NCI-H1694 treated with DMSO at 0.1 percent for 48 hours (cell line): ENCODE measurements around the gene KTN1.

Source experiments
- DNase-seq: peaks from one replicate; lab custom pipeline; 2025; lab: John Stamatoyannopoulos, UW

Gene KTN1

DNA sequence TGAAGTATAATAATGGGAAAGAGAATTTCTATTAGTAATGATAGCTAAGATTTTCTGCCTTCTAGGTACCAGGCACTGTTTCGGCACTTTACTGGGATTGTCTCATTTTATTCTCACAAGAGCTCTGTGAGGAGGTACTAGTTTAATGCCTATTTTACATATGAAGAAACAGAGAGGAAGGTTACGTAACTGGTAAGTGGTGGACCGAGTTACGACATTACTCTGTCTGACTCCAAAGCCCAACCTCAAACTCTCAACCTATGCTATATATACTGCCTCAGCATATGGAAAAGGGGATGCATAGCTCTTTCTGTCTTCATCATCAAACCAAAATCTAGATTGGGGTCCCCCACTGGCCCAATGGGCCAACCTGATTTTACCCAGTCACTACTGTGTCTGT, 133.5 kb downstream of the KTN1 start:
- no peak for DNase-seq

DNA sequence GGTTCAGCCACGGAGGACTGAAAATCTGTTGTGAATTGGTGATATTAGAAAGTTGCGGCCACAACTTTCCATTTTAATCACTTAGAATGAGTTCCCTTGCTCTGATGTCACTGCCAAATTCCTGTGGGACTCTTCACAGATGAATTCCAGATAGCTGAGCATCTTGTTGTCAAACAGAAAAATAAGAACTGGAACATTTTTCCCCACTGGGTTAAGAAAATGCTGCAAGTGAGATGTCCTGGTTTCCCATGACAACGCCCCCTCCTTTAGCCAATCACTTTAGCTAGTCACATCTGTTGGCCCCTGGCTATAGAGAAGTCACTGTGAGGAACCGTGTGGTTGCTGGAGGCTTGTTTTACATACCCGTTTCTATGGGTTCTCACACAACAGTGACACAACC, 135.9 kb downstream of the KTN1 start:
- no peak for DNase-seq

DNA sequence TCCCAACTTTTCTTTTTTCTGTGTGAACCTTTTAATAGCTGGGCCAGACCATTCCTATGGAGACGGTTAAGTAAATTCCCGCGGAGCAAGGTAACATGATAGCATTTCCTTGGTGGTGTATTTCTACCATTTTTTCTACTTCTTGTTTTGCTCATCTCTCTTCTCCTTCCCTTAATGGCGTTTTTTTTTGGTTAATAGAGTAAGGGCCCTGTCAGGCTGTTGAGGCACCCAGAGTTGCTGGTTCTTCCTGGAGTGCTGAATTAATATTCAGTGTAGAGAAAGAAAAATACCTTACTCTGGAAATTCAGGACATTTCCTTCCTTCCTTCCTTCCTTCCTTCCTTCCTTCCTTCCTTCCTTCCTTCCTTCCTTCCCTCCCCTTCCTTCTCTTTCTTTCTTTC, 137.6 kb downstream of the KTN1 start:
- DNase-seq: no peak

DNA sequence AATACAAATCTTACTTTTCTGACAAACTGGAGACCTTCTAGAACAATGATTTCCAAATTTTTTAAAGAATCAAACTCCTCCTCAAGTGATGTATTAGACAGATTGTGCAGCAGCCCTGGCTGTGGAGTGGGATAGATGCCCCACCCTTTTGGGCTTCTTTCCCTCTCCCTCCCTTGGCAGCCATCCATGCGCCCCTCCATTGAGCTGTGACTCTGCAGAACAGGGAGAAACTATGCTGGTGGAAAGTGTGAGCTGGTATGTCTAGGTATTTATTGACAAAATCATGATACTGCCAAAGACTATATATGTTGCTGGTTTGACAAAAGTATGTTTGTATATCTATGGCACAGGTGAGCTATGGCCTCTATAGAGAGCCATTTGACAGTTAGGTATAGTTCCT, 138.5 kb downstream of the KTN1 start:
- DNase-seq: no peak

DNA sequence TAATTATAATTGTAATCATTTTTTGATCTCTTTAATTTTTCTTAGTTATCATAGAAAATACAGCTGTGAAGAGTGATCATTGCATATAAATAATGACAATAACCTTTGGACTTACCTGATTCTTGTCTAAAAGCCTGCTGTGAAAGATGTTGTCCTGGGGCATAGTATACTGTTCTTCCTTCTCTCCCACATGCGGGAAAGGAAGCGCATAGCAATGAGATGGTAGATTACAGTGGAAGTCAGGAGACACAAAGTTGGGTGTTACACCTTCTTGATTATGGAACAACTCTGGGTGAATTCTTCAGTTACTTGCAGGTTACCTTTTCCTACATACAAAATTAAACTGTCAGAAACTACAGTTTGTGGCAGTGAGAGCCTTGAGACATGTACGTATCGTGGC, 140.8 kb downstream of the KTN1 start:
- no peak for DNase-seq

DNA sequence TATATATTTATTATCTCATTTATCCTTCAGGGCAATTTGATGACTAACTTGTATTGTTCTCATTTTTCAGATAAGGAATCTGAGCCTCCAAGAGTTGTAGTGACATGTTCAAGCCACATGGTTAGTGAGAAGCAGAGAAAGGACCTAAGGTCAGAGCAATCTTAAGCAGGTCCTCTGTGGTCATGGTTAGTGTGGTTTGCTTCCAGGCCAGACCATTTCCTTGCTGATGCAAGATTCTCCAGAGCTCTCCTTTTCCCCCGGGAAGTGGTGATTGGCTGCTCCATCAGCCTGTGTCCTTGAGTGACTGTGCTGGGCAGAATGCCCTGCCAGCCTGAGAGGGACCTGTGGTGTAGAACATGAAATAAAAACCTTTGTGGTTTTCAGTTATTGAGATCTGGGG, 141.3 kb downstream of the KTN1 start:
- no peak for DNase-seq

DNA sequence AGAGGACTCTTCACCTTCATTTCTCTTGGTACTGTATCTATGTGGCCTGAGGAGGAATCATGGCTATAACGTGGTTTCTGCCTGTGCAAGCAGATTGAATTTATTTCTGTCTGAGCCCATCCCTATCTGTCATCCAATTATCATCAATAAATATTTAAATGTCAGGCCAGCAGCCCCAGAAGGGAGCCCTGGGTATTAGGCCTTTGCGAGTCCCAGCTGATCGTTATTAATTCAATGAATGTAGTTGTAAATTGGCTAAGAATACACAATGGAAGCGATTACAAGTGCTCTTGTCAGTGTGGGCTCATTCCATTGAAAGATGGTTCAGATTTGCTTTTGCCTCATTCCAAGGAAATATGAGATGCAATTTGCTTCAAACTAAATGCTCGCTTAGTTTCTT, 142.0 kb downstream of the KTN1 start:
- no peak for DNase-seq

DNA sequence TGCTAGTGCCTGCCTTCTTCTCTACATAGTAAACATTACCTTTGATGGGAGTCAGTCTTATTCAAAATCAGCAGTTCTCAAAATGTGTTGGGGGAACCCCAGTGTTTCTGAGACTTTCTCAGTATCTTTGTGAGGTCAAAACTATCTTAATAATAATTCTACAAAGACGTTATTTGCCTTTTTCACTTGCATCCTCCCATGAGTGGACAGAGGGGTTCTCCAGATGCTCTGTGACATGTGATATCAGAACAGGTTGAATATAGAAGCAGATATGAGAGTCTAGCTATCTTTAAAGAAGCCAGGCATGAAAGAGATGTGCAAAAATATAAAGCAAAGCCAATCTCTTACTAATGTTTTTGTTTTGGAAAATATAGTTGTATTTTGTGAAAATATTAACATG, 144.7 kb downstream of the KTN1 start:
- DNase-seq: no peak

DNA sequence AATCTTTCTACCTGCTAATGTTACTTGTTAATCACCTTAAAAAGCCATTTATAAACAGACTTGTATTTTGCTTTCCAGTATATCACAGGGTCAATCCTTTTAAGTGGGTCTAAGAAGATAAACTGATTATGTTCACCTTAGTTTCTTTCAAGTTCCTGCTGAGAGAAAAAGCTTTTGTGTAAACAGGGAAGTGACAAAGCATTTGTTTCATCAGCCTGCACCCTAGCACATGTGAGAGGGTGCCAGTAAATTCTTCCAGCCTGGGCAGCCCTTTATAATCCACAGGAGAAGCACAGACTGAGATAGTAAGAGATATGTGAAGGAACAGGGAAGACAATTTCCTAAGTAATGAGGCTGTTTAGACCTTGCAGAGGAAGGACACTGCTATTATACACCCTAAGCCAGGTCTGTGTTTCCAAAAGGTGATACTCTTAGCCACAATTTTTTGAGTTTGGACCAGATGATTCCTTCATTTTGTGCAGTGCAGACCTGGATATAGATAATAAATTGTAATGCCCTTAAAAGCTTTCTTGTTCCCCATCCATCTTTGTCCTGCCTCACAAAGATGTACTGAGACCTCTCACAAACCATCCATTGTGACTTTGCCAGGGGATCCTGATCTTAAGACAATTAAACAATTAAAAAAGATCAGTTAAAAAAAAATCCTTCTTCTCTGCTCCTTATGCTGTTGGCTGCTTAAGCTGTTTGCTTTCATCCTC, 150.7 kb downstream of the KTN1 start:
- no peak for DNase-seq

DNA sequence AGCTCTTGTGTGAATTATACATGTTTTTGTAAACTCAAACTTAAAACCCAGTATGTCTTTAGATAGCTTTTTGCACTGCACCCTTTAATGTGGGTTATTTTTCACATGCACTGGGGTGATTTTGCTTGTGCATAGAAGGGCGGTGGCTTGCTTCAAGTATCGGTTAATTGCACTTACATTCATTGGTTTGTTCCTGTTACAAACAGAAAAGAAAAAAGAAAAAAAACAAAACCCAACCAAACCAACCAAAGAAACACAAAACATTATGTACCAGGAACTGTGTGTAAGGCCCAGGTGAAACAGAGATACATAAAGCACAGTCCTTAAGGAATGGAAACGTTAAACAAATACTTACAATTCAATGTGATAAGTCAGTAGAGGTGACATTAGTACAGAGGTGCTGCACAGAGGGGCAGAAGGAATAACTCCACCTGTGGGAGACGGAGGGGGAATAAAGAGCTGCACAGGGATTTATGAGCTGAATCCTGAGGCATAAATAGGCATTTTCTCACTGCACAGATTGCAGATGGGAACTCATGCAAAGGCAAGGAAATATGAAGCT, 151.4 kb downstream of the KTN1 start:
- DNase-seq: no peak

DNA sequence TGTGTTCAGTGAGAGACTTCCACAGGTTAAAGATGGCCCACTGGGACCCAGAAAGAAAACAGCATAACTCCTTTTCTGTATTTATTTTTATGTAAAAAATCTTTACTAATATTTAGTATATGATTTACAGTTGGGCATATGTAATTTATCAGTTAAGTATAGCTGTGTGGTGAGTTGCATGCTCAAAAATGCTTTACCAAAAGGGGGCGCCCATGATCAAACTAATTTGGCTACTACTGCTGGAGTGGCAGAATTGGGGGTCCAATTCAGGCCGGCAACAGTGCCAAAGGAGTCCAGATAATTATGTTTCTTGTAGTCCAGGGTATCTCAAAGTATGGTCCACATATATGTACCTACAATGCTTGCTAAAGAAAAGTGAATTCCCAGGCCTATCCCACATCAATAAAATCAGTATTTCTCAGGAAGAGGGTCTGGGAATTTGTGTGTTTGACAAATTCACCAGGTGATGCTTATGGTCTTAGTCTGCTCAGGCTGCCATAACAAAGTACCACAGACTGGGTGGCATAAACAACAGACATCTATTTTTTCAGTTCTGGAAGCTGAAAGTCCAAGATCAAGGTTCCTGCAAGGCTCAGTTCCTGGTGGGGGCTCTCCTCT, 152.0 kb downstream of the KTN1 start:
- peak; percentile 27 for DNase-seq

DNA sequence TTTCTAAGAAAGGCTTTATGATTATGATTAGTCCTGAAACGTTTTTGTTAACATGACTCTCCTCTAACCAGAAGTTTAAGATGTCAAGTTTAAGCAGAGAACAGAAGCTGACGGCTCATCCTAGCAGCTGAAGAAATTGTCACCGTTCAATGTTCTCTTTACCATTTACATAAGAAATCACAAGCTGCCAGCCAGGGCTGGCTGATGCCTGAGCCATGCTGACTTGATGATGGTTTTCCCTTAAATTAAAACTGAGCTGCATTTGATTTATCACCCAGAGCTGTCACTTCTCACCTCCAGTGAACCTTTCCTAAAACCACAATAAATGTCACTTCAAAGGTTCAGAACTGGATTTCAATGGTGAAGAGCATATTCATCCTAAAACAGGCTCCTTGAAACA, 153.6 kb downstream of the KTN1 start:
- DNase-seq: no peak
